ENCODE results near the gene NADSYN1.
A peak's percentile ranks its signal among the peaks of the same experiment; 100 is the strongest.

Gene NADSYN1

GRCh38 chr11:71452199-71453036 is 585 bp upstream of the NADSYN1 start:
- no peak for DNase-seq (ENCODE audit: extremely low read depth, insufficient read length)
- H3K36me3 ChIP-seq (ENCODE audit: control insufficient read depth, insufficient read depth, low read length) = peaks cover 7% of the 10 kb centered on the region
- no peaks in the 10 kb centered on the region for H3K27me3 ChIP-seq (replicated peaks; ENCODE audit: control insufficient read depth, insufficient read depth, low read length)
- TF ChIP-seq CTCF (IDR thresholded peaks at IDR 0.05; ENCODE audit: insufficient read depth, low read length, poor library complexity, severe bottlenecking) = no peak
- peak overlapping the region; percentile 97 for H3K4me3 ChIP-seq (replicated peaks; ENCODE audit: low read depth, low read length)

GRCh38 chr11:71453918-71454304 is 908 bp downstream of the NADSYN1 start:
- Histone ChIP-seq H3K27me3 (replicated peaks; ENCODE audit: control insufficient read depth, insufficient read depth, low read length) (no peaks in the 10 kb centered on the region), H3K4me3 (replicated peaks; ENCODE audit: low read depth, low read length) (peak overlapping the region; percentile 97), H3K36me3 (ENCODE audit: control insufficient read depth, insufficient read depth, low read length) (peaks cover 13% of the 10 kb centered on the region)
- no peak for TF ChIP-seq CTCF (IDR thresholded peaks at IDR 0.05; ENCODE audit: insufficient read depth, low read length, poor library complexity, severe bottlenecking)
- no peak for DNase-seq (ENCODE audit: extremely low read depth, insufficient read length)

- TF ChIP-seq CTCF (IDR thresholded peaks at IDR 0.05; ENCODE audit: insufficient read depth, low read length, poor library complexity, severe bottlenecking) = no peak
- Histone ChIP-seq H3K27me3 (replicated peaks; ENCODE audit: control insufficient read depth, insufficient read depth, low read length) (no peaks in the 10 kb centered on the region), H3K36me3 (ENCODE audit: control insufficient read depth, insufficient read depth, low read length) (peaks cover 13% of the 10 kb centered on the region), H3K4me3 (replicated peaks; ENCODE audit: low read depth, low read length) (peak overlapping the region; percentile 97)
- no peak for DNase-seq (ENCODE audit: extremely low read depth, insufficient read length)
Measured at GRCh38 chr11:71454470-71455113, 1.6 kb downstream of the NADSYN1 start.

GRCh38 chr11:71456294-71456693 is 3.3 kb downstream of the NADSYN1 start:
- TF ChIP-seq CTCF (IDR thresholded peaks at IDR 0.05; ENCODE audit: insufficient read depth, low read length, poor library complexity, severe bottlenecking) = no peak
- no peak for DNase-seq (ENCODE audit: extremely low read depth, insufficient read length)
- no peak overlapping the region for H3K4me3 ChIP-seq (replicated peaks; ENCODE audit: low read depth, low read length)
- H3K27me3 ChIP-seq (replicated peaks; ENCODE audit: control insufficient read depth, insufficient read depth, low read length) = no peaks in the 10 kb centered on the region
- peaks cover 18% of the 10 kb centered on the region for H3K36me3 ChIP-seq (ENCODE audit: control insufficient read depth, insufficient read depth, low read length)

- DNase-seq (ENCODE audit: extremely low read depth, insufficient read length) = no peak
- Histone ChIP-seq H3K27me3 (replicated peaks; ENCODE audit: control insufficient read depth, insufficient read depth, low read length) (no peaks in the 10 kb centered on the region), H3K4me3 (replicated peaks; ENCODE audit: low read depth, low read length) (no peak overlapping the region), H3K36me3 (ENCODE audit: control insufficient read depth, insufficient read depth, low read length) (peaks cover 21% of the 10 kb centered on the region)
- no peak for TF ChIP-seq CTCF (IDR thresholded peaks at IDR 0.05; ENCODE audit: insufficient read depth, low read length, poor library complexity, severe bottlenecking)
Measured at GRCh38 chr11:71456831-71457230, 3.8 kb downstream of the NADSYN1 start.

All from GM06990 (cell line).